ENCODE measurements around the gene PTPN7.

- TF ChIP-seq CTCF (IDR thresholded peaks at IDR 0.05) (no peak), EZH2 (IDR thresholded peaks at IDR 0.05) (no peak), EZH2phosphoT487 (IDR thresholded peaks at IDR 0.05) (no peak)
Measured at GRCh38 chr1:202199040-202199889, 38.9 kb upstream of the PTPN7 start.

Data from neural progenitor cell (in vitro differentiated cells).